ENCODE results near the gene EIF4H. TPM values are rescaled to one million over a fixed set of nuclear protein-coding genes. Genes with fewer than 3 reads are reported as not detected.

EIF4H gene
- total RNA-seq = 415 and 434 TPM in 2 replicates
- 334 and 406 TPM in 2 replicates for polyA plus RNA-seq
- 342 and 346 TPM in 2 replicates for polyA plus RNA-seq (2011; cell fraction: cytosol; rRNA removed)
- polyA plus RNA-seq (2011; cell fraction: nucleus; rRNA removed) = 236 and 266 TPM in 2 replicates
- 288 and 322 TPM in 2 replicates for polyA plus RNA-seq (2012)
- 356 and 377 TPM in 2 replicates for polyA minus RNA-seq
- polyA minus RNA-seq (2011; cell fraction: cytosol; rRNA and poly(A)+ RNA removed) = 143 TPM
- 129 and 131 TPM in 2 replicates for polyA minus RNA-seq (2011; cell fraction: nucleus; rRNA and poly(A)+ RNA removed)
- Bru-seq, nascent RNA = percentile 98 among the genes with signal in this experiment
- percentile 99 among the genes with signal in this experiment for BruChase-seq, experiment 1, labeled RNA remaining after a 6-hour chase
- percentile 98 among the genes with signal in this experiment for BruChase-seq, experiment 2, labeled RNA remaining after a 2-hour chase
- long read RNA-seq, transcript EIF4H-202 (6 exons, 2,503 nt) = major isoform, 622 of 987 reads
- long read RNA-seq, transcript EIF4H-201 (7 exons, 2,679 nt) = minor isoform, 183 of 987 reads
- long read RNA-seq, partial matches to known transcripts = 34 of 987 reads
- long read RNA-seq, other reads (novel, unspliced or antisense) = 148 of 987 reads

GRCh38 chr7:74173866-74174605 is at the start of gene EIF4H:
Gene EIF4H, plus strand, starts transcription at chr7:74174356. Its CDS starts 28 bp downstream, at chr7:74174384.
- ChIA-PET CTCF (interaction anchor here (0.6 to 2.5 kb wide), 6 partner anchors 10 to 91 kb away, joined by 3 to 14 read pairs (median 6); partner anchors contain the start of gene LIMK1), POLR2A (interaction anchor here (0.7 to 1.5 kb wide), 4 partner anchors 12 to 332 kb away, joined by 3 read pairs; partner anchors contain the start of gene METTL27)
- Histone ChIP-seq H3K79me2 (ENCODE audit: control insufficient read depth, insufficient read depth, low read length) (peaks cover 48% of the 10 kb centered on the region), H4K20me1 (replicated peaks; ENCODE audit: control insufficient read depth, extremely low read depth, insufficient read depth, low read length) (no peaks in the 10 kb centered on the region), H3K4me1 (ENCODE audit: control insufficient read depth, extremely low read depth, insufficient read depth, low read length) (peaks cover 33% of the 10 kb centered on the region), H3K27me3 (ENCODE audit: control insufficient read depth in 2 of 2, insufficient read depth in 2 of 2, low read length in 2 of 2) (no peaks in the 10 kb centered on the region), H2AFZ (ENCODE audit: low read depth, low read length) (peak within 1 kb of the TSS; percentile 78), H3K27ac (ENCODE audit: insufficient read depth, low read depth, low read length) (peak within 1 kb of the TSS; percentile 84), H3K36me3 (ENCODE audit: control insufficient read depth in 2 of 2, extremely low read depth in 1 of 2, insufficient read depth in 2 of 2, low read length in 2 of 2) (no peaks in the 10 kb centered on the region), H3K9ac (replicated peaks; ENCODE audit: extremely low read depth, insufficient read depth, low read length) (peak within 1 kb of the TSS; percentile 99), H3K9me3 (replicated peaks; ENCODE audit: control insufficient read depth, insufficient read depth, low read length) (no peaks in the 10 kb centered on the region), H3K4me3 (replicated peaks in 1 of 3; ENCODE audit: insufficient read depth in 1 of 3, low read depth in 1 of 3, low read length in 3 of 3) (peak within 1 kb of the TSS; percentile 72 to 98 (median 95)), H3K4me2 (ENCODE audit: insufficient read depth, low read length) (peak within 1 kb of the TSS; percentile 85), H3K9me1 (replicated peaks; ENCODE audit: control insufficient read depth, extremely low read depth, insufficient read depth, low read length) (no peaks in the 10 kb centered on the region)
- TF ChIP-seq MAX (IDR thresholded peaks at IDR 0.05; ENCODE audit: insufficient read depth, insufficient read length) (peak; percentile 94), FOS (IDR thresholded peaks at IDR 0.05; ENCODE audit: borderline replicate concordance, insufficient read depth, low read length) (no peak), MYC (IDR thresholded peaks at IDR 0.05; ENCODE audit: low read depth, low read length) (peak; percentile 97), POLR2A (IDR thresholded peaks at IDR 0.05; ENCODE audit: low read depth, low read length) (peak; percentile 92), POLR2AphosphoS5 (IDR thresholded peaks at IDR 0.05; ENCODE audit: insufficient read depth, low read depth, low read length) (peak; percentile 97), CTCF (IDR thresholded peaks at IDR 0.05; ENCODE audit: extremely low read depth in 1 of 2, insufficient read depth in 1 of 2, low read depth in 1 of 2, low read length in 2 of 2) (no peak), GATA2 (IDR thresholded peaks at IDR 0.05; ENCODE audit: insufficient read depth, insufficient read length, low read depth, low read length) (no peak)
- FAIRE-seq (peak; percentile 87), DNase-seq (ENCODE audit: low read depth, low spot score) (peak; percentile 96)
- dilution Hi-C loops (cut with MboI; ENCODE audit: extremely low pct_ligation_motif_present, low sequenced_read_pairs) (no loop called here), intact Hi-C loops (cut with micrococcal nuclease) (loop anchor here (1.0 to 5.0 kb wide), 4 partner anchors 11 to 107 kb away; no protein-coding TSS in a partner anchor)
- no TSS peak for BruUV-seq (replicated peaks)
